ENCODE measurements around the gene SUPT3H. TPM values are rescaled to one million over a fixed set of nuclear protein-coding genes. Genes with fewer than 3 reads are reported as not detected.

SUPT3H gene
- 10 to 100 TPM; 10.1 to 11.6 TPM for total RNA-seq

DNA sequence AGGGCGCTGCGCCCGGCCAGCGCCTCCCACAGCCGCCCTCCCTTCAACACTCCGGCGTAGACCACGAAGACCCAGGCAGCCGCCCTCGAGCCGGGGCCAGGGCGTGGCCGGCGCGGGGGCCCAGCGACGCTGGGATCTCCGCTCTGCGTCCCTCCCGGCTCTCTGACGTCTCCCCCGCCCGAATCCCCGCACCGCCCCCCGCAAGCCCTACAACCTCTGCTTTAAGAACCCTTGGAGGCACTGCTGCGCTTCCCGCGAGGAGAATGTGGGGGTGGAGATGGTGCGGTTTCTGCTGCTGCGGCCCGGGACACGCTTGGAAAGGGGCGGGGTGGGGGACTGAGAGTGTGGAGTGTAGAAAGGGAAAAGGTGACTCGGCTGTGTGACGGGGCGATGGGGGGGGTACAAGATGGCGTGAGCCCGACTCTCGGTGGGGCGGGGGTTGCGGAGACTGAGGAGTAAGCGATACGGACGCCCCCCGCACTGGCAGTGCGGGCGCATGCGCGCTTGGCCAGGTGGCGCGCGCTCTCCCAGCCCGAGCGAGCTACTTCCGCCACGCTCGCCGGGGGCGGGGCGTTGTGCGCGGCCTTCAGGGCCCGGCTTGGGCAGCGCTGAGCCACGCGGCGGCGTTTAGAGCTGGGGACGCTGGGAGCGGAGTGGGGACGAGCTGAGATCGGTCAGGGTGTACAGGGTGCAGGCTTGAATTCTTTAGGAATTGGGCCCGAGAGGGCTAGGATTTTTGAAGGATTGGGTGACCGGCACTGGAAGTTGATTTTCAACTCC lies at the start of gene SUPT3H:
SUPT3H (minus strand) TSS at position 381 of the 780 bp plus-strand sequence.
- Mint-ChIP-seq H3K27me3 (no peaks in the 10 kb centered on the region), H3K4me3 (peak within 1 kb of the TSS; percentile 99), H3K4me1 (peaks cover 23% of the 10 kb centered on the region), H3K9me3 (peaks cover under 1% of the 10 kb centered on the region), H3K27ac (peak within 1 kb of the TSS; percentile 97), H3K36me3 (peaks cover 1% of the 10 kb centered on the region)
- POLR2A ChIA-PET = interaction anchor here (0.5 to 2.2 kb wide), 21 partner anchors 10 to 722 kb away, joined by 3 to 13 read pairs (median 3); partner anchors contain the start of gene RUNX2
- DNase-seq = peak; percentile 96
- peak; percentile 87 for ATAC-seq (ENCODE audit: low read depth)

- H3K4me1 Mint-ChIP-seq = peaks cover 16% of the 10 kb centered on the region
- H3K9me3 Mint-ChIP-seq = no peaks in the 10 kb centered on the region
- POLR2A ChIA-PET = no interaction called here
- H3K27ac Mint-ChIP-seq = no peak overlapping the region
- H3K27me3 Mint-ChIP-seq = peaks cover 24% of the 10 kb centered on the region
- no peaks in the 10 kb centered on the region for H3K36me3 Mint-ChIP-seq
- H3K4me3 Mint-ChIP-seq = no peak overlapping the region
- no peak for ATAC-seq (ENCODE audit: low read depth)
- no peak for DNase-seq
Measured at GRCh38 chr6:45426251-45426650, 48.5 kb upstream of the SUPT3H start.

DNA sequence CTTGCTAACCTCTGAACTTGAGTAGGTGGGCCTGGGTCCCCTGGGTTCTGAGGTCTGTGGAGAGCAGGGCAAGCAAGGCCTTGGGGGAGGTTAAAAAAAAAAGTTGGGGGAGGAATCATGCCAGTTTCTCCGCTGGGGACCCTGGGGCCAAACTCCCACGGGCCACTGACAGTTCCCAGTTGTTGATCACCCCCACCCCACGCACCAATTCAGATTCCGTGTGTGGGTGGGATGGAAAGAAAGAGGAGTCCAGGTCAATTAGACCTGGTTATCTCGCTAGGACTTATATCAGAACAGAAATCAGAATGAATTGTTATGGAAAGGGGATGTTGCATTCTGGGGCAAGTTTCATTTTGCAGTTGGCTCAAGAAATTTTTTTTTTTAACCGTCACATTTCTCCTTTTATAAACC lies 46.7 kb upstream of the SUPT3H start:
- Mint-ChIP-seq H3K4me3 (no peak overlapping the region), H3K36me3 (no peaks in the 10 kb centered on the region), H3K27me3 (peaks cover 38% of the 10 kb centered on the region), H3K9me3 (no peaks in the 10 kb centered on the region), H3K4me1 (peaks cover 33% of the 10 kb centered on the region), H3K27ac (no peak overlapping the region)
- no peak for DNase-seq
- POLR2A ChIA-PET = no interaction called here
- no peak for ATAC-seq (ENCODE audit: low read depth)

- H3K27ac Mint-ChIP-seq = no peak overlapping the region
- H3K4me1 Mint-ChIP-seq = peaks cover 35% of the 10 kb centered on the region
- H3K4me3 Mint-ChIP-seq = peak overlapping the region; percentile 32
- no peaks in the 10 kb centered on the region for H3K36me3 Mint-ChIP-seq
- ATAC-seq (ENCODE audit: low read depth) (no peak), DNase-seq (peak; percentile 32)
- POLR2A ChIA-PET = no interaction called here
- H3K9me3 Mint-ChIP-seq = no peaks in the 10 kb centered on the region
- peaks cover 42% of the 10 kb centered on the region for H3K27me3 Mint-ChIP-seq
Measured at GRCh38 chr6:45423824-45424450, 46.2 kb upstream of the SUPT3H start.

- POLR2A ChIA-PET = no interaction called here
- Mint-ChIP-seq H3K4me3 (peak overlapping the region; percentile 98), H3K36me3 (no peaks in the 10 kb centered on the region), H3K4me1 (peaks cover 32% of the 10 kb centered on the region), H3K9me3 (no peaks in the 10 kb centered on the region), H3K27ac (peak overlapping the region; percentile 83), H3K27me3 (peaks cover 42% of the 10 kb centered on the region)
- DNase-seq = peak; percentile 55
- no peak for ATAC-seq (ENCODE audit: low read depth)
Measured at GRCh38 chr6:45423111-45423823, 45.5 kb upstream of the SUPT3H start.

- peak; percentile 41 for ATAC-seq (ENCODE audit: low read depth)
- H3K9me3 Mint-ChIP-seq = no peaks in the 10 kb centered on the region
- peaks cover 31% of the 10 kb centered on the region for H3K4me1 Mint-ChIP-seq
- peak overlapping the region; percentile 85 for H3K27ac Mint-ChIP-seq
- H3K36me3 Mint-ChIP-seq = no peaks in the 10 kb centered on the region
- H3K4me3 Mint-ChIP-seq = peak overlapping the region; percentile 98
- H3K27me3 Mint-ChIP-seq = peaks cover 42% of the 10 kb centered on the region
- POLR2A ChIA-PET = interaction anchor here (0.8 to 1.3 kb wide), 2 partner anchors 12 to 45 kb away, joined by 4 to 6 read pairs; partner anchors contain the start of gene SUPT3H
- DNase-seq = peak; percentile 74
Measured at GRCh38 chr6:45422503-45423110, 44.9 kb upstream of the SUPT3H start.

GRCh38 chr6:45421709-45422502 lies 44.2 kb upstream of the SUPT3H start:
- peak overlapping the region; percentile 85 for H3K27ac Mint-ChIP-seq
- ATAC-seq (ENCODE audit: low read depth) = peak; percentile 35
- peaks cover 42% of the 10 kb centered on the region for H3K27me3 Mint-ChIP-seq
- no peaks in the 10 kb centered on the region for H3K9me3 Mint-ChIP-seq
- POLR2A ChIA-PET = interaction anchor here (0.8 to 1.3 kb wide), 2 partner anchors 12 to 44 kb away, joined by 4 to 6 read pairs; partner anchors contain the start of gene SUPT3H
- H3K4me1 Mint-ChIP-seq = peaks cover 31% of the 10 kb centered on the region
- H3K36me3 Mint-ChIP-seq = no peaks in the 10 kb centered on the region
- H3K4me3 Mint-ChIP-seq = peak overlapping the region; percentile 98
- peak; percentile 64 for DNase-seq

- Mint-ChIP-seq H3K9me3 (no peaks in the 10 kb centered on the region), H3K27ac (peak overlapping the region; percentile 60), H3K27me3 (peaks cover 42% of the 10 kb centered on the region), H3K36me3 (no peaks in the 10 kb centered on the region), H3K4me1 (peaks cover 31% of the 10 kb centered on the region), H3K4me3 (peak overlapping the region; percentile 85)
- POLR2A ChIA-PET = interaction anchor here (1.3 kb wide), 1 partner anchor 43 kb away, joined by 6 read pairs; the partner anchor contains the start of gene SUPT3H
- ATAC-seq (ENCODE audit: low read depth) (no peak), DNase-seq (no peak)
Measured at GRCh38 chr6:45420909-45421708, 43.4 kb upstream of the SUPT3H start.

DNA sequence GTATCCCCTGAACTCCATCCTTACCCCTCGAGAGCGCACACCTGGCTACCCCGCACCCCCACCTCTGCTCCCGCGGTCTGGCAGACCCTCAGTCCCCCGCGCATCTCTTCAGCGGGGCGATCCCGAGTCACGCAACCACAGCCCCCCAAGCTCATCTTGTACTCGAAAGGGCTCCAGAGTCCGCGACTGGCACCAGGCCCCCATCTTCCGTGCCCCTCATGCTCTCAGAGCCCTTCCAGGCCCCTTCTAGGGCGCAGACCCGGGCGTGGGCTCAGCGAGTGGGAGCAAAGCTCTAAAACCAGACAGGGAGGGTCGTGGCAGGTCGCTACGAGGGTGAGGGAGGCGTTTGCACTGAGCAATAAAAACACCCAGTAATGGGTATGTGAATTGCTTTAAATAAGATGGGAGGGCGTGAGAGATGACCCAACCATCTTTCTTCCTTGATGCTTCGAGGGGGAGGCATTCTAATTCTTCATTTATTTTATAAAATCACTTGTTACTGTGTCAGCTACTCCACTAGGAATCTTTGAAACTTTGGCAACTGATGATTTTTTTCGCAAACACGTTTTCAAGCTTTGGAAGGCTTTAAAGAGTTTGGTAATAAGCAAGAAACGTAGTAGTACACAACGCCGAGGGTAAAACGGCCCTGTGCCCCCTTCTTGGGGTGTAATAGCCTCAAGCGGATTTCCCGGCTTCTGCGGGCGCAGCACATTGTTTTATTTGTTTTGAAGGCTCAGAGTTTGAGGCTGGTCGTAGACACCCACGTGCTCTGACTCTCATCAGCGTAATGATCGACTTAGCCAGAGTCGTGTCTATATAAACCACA lies 42.6 kb upstream of the SUPT3H start:
- DNase-seq (peak; percentile 45), ATAC-seq (ENCODE audit: low read depth) (no peak)
- no peaks in the 10 kb centered on the region for H3K9me3 Mint-ChIP-seq
- H3K27me3 Mint-ChIP-seq = peaks cover 41% of the 10 kb centered on the region
- POLR2A ChIA-PET = no interaction called here
- H3K4me1 Mint-ChIP-seq = peaks cover 34% of the 10 kb centered on the region
- no peaks in the 10 kb centered on the region for H3K36me3 Mint-ChIP-seq
- no peak overlapping the region for H3K27ac Mint-ChIP-seq
- peak overlapping the region; percentile 85 for H3K4me3 Mint-ChIP-seq

- Mint-ChIP-seq H3K36me3 (no peaks in the 10 kb centered on the region), H3K9me3 (no peaks in the 10 kb centered on the region), H3K4me1 (peaks cover 34% of the 10 kb centered on the region), H3K27ac (no peak overlapping the region), H3K4me3 (peak overlapping the region; percentile 85), H3K27me3 (peaks cover 37% of the 10 kb centered on the region)
- DNase-seq = peak; percentile 71
- POLR2A ChIA-PET = no interaction called here
- peak; percentile 64 for ATAC-seq (ENCODE audit: low read depth)
Measured at GRCh38 chr6:45419571-45420082, 41.9 kb upstream of the SUPT3H start.

DNA sequence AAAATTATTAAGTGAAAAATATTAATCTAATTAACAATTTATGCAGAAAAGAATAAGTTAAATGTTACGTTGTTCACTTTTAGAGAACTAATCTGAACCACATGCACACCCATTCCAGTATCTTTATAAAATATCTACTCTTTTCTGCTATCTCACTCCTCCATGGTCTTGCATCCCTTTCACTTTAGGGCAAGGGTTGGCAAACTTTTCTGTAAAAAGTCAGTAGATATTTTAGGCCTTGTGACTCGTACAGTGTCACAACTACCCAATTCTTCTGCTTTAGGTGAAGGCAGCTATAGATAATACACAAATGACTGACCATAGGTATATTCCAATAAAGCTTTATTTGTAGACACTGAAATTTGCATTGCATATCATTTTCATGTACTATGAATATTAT lies 39.7 kb upstream of the SUPT3H start:
- POLR2A ChIA-PET = no interaction called here
- Mint-ChIP-seq H3K4me3 (no peak overlapping the region), H3K27ac (no peak overlapping the region), H3K9me3 (no peaks in the 10 kb centered on the region), H3K4me1 (peaks cover 30% of the 10 kb centered on the region), H3K27me3 (peaks cover 26% of the 10 kb centered on the region), H3K36me3 (no peaks in the 10 kb centered on the region)
- no peak for DNase-seq
- ATAC-seq (ENCODE audit: low read depth) = no peak
